ENCODE data around the gene ITPRIP. TPM values are rescaled to one million over a fixed set of nuclear protein-coding genes. Genes with fewer than 3 reads are reported as not detected.

Gene ITPRIP
- total and polyA plus RNA-seq, 2 of the 8 experiments (the other 6 are each of a cell fraction or from before 2014, with no cell fraction given) = 15.3 to 16.9 TPM

DNA sequence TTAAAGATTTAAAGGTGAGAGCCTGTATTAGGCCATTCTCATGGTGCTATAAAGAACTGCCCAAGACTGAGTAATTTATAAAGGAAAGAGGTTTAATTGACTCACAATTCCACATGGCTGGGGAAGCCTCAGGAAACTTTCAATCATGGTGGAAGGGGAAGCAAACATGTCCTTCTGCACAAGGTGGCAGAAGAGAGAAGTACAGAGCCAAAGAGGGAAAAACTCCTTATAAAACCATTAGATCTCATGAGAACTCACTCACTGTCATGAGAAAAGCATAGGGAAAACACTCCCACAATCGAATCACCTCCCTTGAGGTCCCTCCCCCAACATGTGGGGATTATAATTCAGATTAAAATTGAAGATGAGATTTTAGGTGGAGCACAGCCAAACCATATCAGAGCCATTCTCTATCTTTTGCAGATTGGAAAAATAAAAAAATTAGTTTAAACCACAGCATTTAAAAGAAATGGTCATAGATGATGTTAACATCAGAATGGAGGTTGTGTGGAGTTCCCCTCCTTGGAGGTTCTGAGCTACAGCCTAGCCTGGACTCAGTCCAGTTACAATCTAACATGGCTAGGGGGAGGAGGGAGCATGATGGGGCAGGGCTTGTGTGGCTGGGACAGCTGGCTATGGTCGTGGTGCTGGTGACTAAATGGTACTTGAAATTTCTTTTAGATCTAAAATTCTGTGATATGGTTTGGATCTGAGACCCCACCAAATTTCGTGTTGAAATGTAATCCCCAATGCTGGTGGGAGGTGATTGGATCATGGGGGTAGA, 36.2 kb downstream of the ITPRIP start (continued):
- TF ChIP-seq, protein P1, sequence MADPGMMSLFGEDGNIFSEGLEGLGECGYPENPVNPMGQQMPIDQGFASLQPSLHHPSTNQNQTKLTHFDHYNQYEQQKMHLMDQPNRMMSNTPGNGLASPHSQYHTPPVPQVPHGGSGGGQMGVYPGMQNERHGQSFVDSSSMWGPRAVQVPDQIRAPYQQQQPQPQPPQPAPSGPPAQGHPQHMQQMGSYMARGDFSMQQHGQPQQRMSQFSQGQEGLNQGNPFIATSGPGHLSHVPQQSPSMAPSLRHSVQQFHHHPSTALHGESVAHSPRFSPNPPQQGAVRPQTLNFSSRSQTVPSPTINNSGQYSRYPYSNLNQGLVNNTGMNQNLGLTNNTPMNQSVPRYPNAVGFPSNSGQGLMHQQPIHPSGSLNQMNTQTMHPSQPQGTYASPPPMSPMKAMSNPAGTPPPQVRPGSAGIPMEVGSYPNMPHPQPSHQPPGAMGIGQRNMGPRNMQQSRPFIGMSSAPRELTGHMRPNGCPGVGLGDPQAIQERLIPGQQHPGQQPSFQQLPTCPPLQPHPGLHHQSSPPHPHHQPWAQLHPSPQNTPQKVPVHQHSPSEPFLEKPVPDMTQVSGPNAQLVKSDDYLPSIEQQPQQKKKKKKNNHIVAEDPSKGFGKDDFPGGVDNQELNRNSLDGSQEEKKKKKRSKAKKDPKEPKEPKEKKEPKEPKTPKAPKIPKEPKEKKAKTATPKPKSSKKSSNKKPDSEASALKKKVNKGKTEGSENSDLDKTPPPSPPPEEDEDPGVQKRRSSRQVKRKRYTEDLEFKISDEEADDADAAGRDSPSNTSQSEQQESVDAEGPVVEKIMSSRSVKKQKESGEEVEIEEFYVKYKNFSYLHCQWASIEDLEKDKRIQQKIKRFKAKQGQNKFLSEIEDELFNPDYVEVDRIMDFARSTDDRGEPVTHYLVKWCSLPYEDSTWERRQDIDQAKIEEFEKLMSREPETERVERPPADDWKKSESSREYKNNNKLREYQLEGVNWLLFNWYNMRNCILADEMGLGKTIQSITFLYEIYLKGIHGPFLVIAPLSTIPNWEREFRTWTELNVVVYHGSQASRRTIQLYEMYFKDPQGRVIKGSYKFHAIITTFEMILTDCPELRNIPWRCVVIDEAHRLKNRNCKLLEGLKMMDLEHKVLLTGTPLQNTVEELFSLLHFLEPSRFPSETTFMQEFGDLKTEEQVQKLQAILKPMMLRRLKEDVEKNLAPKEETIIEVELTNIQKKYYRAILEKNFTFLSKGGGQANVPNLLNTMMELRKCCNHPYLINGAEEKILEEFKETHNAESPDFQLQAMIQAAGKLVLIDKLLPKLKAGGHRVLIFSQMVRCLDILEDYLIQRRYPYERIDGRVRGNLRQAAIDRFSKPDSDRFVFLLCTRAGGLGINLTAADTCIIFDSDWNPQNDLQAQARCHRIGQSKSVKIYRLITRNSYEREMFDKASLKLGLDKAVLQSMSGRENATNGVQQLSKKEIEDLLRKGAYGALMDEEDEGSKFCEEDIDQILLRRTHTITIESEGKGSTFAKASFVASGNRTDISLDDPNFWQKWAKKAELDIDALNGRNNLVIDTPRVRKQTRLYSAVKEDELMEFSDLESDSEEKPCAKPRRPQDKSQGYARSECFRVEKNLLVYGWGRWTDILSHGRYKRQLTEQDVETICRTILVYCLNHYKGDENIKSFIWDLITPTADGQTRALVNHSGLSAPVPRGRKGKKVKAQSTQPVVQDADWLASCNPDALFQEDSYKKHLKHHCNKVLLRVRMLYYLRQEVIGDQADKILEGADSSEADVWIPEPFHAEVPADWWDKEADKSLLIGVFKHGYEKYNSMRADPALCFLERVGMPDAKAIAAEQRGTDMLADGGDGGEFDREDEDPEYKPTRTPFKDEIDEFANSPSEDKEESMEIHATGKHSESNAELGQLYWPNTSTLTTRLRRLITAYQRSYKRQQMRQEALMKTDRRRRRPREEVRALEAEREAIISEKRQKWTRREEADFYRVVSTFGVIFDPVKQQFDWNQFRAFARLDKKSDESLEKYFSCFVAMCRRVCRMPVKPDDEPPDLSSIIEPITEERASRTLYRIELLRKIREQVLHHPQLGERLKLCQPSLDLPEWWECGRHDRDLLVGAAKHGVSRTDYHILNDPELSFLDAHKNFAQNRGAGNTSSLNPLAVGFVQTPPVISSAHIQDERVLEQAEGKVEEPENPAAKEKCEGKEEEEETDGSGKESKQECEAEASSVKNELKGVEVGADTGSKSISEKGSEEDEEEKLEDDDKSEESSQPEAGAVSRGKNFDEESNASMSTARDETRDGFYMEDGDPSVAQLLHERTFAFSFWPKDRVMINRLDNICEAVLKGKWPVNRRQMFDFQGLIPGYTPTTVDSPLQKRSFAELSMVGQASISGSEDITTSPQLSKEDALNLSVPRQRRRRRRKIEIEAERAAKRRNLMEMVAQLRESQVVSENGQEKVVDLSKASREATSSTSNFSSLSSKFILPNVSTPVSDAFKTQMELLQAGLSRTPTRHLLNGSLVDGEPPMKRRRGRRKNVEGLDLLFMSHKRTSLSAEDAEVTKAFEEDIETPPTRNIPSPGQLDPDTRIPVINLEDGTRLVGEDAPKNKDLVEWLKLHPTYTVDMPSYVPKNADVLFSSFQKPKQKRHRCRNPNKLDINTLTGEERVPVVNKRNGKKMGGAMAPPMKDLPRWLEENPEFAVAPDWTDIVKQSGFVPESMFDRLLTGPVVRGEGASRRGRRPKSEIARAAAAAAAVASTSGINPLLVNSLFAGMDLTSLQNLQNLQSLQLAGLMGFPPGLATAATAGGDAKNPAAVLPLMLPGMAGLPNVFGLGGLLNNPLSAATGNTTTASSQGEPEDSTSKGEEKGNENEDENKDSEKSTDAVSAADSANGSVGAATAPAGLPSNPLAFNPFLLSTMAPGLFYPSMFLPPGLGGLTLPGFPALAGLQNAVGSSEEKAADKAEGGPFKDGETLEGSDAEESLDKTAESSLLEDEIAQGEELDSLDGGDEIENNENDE (IDR thresholded peaks at IDR 0.05; ENCODE audit: insufficient replicate concordance, low read length) = no peak
- TF ChIP-seq, protein P2, sequence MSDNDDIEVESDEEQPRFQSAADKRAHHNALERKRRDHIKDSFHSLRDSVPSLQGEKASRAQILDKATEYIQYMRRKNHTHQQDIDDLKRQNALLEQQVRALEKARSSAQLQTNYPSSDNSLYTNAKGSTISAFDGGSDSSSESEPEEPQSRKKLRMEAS (IDR thresholded peaks at IDR 0.05) = no peak
- TF ChIP-seq POLR2A (IDR thresholded peaks at IDR 0.05; ENCODE audit: control extremely low read depth in 1 of 2, low read depth in 2 of 2, low read length in 2 of 2) (no peak), POLR2AphosphoS5 (IDR thresholded peaks at IDR 0.05; ENCODE audit: low read depth, low read length) (no peak), TAF7 (optimal IDR thresholded peaks at IDR 0.05; ENCODE audit: borderline replicate concordance, low read depth, low read length) (no peak), NRF1 (IDR thresholded peaks at IDR 0.05; ENCODE audit: low read depth, low read length) (no peak), SAP30 (IDR thresholded peaks at IDR 0.05; ENCODE audit: insufficient read depth, insufficient replicate concordance, low read length) (no peak), CREB1 (IDR thresholded peaks at IDR 0.05) (no peak), SUZ12 (IDR thresholded peaks at IDR 0.05; ENCODE audit: low read length) (no peak)

Data from H1 (cell line).